NCI-H510A treated with DMSO at 0.1 percent for 48 hours (cell line): ENCODE results near the gene LHX4.

ENCODE experiments used
- DNase-seq: peaks from one replicate; lab custom pipeline; 2025; lab: John Stamatoyannopoulos, UW

Gene LHX4

DNA sequence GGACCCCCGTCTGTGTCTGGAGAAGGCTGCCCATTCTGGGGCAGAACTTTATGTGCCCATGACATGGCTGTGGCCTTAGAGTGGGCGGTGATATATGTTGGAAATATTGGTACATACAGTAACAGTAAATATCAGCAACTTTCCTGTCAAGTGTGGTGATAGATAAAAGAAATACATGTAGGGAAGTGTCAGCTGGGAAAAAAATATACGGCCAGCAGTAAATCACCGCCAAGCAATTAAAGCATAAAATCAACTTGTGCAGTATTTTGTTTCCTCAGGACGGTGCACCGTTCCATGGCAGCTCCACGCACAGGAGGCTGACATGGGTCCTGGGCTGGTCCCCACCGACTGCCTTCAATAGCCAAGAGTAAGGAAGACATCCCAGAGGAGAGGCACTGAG is 27.4 kb downstream of the LHX4 start:
- DNase-seq, result no peak

DNA sequence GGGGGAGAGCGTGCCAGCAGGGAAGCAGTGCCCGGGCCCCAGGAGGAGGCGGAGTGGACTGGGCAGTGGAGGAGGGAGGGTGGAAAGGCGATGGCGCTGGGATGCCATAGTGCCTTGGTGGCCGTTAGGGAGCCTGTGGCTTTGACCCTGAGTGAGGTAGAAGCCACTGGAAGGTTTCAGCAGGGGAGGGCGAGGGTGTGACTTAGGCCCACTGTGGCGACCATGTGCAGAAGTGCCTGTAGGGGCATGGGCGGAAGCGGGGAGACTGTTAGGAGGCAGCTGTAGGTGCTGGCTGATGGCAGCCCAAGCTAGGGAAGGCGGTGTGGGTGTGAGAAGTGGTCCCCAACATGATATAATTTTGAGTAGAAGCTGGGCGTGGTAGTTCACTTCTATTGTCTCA is 28.2 kb downstream of the LHX4 start:
- DNase-seq, result no peak

DNA sequence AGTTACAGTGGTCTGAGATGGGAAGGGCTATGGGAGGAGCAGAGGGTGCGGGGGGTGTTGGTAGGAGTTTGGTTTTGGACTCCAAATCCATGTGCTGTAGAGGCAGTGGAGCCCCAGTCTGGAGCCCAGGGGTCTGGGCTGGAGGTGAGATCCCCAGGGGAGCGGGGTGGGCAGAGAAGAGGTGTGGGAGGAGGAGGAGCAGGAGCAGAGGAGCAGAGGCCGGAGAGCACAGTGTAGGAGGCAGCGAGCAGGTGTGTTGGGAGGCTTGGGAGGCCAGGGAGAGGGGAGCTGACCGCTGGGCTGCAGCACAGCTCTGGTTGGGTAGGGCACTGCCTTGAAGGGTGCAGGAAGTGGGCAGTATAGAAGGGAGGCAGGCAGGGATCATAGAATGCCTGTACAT is 28.9 kb downstream of the LHX4 start:
- DNase-seq, result no peak

DNA sequence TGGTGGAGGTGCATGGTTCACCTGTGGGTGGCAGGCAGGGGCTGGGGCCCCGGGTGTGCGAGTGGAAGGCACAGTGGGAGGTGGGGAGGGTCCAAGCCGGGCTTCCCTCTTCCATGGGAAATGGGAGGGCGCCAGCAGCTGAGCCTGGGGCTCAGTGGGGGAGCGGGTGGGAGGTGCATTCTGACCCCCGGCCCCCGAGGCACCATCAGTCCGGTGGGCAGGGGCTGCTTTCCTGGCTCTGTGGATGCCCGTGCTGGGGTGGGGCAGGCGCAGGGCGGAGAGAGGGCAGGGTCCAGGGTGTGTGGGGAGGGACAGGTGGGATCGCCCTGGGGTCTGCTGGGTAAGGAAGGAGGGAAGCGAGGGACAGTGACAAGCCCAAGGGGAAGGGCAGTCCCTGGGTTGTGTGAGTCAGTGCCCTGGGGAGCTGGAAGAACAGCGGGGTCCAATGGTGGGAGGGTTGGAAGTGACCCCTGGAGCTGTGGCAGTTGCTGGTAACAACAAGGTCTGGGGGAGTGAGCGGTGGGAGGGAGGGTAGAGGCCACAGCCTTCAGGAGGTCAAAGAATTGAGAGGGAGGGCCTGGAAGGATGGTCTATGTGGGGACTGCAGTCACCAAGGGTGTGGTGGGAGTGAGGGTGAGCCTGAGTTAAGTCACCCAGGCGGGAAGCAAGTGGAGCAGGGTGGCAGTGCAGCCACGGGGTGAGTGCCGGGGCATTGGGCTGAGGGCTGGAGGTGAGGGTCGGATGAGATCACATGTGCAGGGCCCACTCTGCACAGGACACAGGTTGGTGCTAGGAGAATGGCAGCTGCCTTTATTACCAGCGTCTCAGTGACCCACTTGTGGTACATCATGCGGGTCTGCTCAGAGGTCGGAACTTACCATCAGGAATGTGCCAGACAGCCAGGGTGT is 29.6 kb downstream of the LHX4 start:
- no peak for DNase-seq

DNA sequence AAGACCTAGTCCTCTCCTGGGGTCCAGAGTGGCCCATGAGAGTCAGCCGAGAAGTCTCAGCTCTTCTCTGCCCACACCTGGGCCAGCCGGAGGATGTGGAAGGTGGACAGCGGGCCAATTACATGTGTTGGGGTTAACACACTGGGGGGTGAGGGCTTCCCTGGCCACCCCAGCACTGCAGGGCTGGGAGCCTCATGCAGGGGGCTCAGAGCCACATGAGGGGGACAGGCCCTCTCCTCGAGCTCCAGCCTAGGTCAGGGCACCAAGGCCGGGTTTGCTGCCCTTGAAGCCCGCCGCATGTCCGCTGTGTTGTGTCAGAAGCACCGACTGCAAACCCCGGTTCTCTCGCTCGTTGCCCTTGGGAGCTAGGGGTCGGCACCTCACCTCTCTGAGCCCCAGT is 30.5 kb downstream of the LHX4 start:
- no peak for DNase-seq

DNA sequence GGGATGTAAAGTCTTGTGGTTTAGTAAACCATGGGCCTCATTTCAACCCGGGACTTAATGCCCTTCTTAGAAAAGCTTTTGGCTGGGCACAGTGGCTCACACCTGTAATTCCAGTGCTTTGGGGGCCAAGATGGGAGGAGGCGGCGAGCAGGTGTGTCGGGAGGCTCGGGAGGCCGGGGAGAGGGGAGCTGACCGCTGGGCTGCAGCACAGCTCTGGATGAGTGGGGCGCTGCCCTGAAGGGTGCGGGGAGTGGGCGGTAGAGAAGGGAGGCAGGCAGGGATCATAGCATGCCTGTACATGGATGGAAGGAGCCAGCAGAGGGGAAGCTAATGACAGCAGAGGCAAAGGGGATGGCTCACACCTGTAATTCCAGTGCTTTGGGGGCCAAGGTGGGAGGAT is 31.0 kb downstream of the LHX4 start:
- DNase-seq, result no peak

DNA sequence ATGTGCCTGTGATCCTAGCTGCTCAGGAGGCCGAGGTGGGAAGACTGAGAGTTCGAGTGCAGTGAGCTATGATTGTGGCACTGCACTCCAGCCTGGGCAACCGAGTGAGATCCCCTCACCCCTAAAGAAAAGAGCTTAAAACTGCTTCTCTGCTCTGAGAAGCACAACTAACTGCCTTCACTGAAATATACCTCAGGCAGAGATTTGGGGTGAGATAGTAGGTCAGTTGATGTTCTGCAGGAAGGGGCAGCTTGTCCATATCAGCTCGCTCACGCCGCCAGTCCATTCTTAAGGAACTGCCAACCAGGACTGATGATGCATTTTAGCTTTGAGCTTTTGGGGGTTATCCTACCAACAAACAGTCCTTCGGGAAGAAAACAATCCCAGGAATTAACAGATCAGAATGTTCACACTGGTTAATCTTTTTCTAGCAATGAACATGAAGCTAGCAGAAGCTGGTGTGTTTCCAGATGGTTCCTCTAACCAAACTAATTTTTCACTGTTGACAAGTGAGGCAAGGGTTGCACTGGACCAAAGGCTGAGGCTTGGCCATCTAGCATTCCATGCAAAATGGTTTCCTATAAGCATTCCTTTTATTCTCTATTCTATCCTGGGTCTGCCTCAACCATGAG is 31.6 kb downstream of the LHX4 start:
- no peak for DNase-seq

DNA sequence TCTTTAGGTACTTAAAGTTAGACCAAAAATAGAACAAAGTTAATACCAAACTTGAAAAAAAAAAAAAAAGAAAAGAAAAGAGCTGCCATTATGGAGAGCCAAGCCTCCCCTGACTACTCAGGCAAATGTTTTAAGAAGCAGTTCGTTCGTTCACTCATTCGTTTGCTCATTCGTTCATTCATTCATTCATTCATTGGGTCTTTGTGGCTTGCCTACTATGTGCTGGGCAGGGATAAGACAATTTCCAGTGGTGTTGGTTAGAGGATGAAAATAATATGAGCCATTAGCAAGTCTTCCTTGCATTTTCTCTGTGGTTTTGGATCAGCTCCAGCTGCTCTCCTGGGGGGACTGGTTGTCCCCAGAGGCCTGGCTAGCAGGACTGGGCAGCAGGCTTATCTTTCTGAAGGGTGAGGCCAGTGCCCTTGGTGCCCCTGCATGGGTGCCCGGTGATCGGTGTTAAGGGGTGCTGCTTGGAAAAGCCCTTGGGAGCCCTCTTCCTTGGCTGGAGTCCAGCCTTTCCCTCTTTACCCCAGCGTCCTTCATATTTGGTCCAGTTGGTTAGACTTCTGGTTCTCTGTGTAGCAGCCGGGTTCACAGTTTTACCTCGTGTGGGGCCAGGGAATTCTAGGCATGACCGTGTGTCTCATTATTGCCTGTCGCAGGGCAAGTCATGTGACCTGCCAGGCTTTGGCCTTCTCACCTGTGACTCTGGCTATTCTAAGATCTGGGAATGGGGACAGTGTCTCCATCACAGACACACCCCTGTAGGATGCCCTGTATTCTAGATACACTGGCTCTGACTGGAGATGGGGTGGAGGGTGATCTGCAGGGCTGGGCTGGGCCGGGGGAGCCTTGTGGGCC is 32.8 kb downstream of the LHX4 start:
- DNase-seq, result no peak

DNA sequence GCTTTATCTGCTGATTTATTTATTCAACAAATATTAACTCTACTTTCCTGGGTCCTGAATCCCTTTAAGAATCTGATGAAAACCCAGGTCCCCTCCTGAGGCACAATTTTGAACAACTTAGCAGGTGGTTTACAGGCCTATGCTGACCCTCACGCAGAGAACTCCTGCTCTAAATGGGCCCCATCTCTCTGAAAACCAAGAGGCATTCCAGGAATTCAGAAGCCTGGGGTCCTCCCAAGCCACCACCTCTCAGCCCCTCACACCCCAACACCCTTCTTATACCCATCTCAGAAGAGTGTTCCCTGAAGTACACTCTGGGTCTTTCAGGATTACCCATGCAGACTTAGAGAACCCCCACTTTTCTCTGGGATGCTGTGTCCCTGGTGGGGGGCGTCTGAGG is 34.5 kb downstream of the LHX4 start:
- DNase-seq, result no peak

DNA sequence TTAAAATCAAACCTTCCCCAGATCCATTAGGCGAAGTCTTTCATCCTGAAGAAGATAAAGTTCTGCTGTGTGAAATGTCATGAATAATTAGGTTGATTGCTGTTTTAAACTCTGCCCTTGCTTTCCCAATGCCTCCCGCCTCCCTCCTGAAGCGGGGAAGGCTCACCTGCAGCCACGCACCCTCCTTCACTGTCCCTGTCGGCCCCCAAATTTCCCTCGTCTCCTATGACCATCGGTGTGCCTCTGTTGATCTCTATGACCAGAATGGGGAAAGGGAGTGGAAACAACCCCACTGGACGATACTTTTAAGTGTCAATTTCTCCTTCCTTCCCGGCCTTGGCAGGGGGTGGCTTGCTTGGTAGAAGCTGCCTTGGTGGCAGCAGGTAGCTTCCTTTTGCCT is 35.1 kb downstream of the LHX4 start:
- DNase-seq, result no peak

DNA sequence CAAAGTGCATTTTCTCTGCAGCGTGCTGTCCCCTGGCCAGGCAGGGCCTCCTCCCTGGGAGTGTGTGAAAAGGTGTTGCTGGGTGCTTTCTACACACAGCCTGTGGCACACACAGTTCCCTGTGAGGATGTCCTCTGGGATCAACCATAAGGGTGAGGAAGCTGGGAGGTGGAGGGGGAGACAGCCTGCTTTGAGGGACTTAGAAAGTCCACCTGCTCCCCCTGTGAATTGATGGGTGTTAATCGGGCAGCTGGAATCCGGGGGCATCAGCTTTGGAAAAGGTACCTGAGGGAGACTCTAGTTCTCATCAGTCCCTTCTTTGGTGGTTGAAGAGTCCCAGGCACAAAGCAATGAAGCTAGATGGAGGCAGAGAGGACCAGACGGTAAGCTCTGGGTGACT is 35.8 kb downstream of the LHX4 start:
- DNase-seq, result no peak

DNA sequence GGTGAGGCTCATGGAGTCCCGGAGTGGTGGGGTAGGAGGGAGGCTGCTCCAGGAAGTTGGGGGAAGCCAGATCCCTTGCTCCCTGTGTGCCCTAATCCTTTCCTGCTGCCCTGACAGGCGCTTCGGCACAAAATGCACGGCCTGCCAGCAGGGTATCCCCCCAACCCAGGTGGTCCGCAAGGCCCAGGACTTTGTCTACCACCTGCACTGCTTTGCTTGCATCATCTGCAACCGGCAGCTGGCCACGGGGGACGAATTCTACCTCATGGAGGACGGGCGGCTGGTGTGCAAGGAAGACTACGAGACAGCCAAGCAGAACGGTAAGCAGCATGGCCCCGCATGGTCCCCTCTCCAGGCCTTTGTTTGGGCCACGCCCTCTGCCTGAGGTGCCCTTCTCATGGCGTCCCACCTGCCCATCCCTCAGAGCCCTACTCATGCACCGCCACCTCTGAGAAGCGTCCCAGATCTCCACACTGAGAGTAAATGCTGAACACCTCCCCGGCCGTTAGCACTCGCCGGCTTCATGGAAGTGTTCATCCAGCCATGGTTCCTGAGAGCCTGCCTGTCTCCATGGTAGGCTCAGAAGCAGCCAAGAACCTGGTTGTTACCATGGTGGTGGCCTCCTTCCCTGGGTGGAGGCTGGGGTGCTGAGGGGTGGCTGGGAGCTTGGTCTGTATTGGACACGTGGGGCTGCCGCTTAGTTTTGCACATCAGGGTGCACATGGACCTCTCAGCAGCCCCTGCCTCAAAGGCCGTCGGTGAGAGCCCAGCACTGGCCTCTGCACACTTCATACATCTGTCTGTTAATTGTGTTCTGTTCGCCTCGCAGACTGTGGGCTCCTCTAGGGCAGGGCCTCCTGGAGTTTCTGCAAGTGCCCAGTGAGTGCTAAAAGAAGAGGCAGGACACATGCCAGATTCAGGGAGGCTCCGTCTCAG is 36.5 kb downstream of the LHX4 start:
- DNase-seq, result no peak

DNA sequence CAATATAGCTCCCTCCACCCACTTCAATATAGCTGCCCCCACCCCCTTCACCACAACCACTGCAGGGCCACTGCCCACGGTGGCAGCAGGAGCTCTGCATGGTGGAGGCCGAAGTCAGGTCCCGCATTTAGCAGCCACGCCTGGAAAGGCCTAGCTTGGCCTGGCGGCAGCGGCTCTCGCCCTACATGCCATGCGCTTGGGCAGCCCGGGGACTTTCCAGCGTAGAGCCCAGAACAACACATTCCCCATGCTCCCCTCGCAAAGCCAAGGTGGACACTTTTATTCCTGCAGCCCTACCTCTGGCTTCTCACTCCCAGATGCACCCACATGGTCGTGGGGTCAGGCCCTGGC is 37.1 kb downstream of the LHX4 start:
- no peak for DNase-seq

DNA sequence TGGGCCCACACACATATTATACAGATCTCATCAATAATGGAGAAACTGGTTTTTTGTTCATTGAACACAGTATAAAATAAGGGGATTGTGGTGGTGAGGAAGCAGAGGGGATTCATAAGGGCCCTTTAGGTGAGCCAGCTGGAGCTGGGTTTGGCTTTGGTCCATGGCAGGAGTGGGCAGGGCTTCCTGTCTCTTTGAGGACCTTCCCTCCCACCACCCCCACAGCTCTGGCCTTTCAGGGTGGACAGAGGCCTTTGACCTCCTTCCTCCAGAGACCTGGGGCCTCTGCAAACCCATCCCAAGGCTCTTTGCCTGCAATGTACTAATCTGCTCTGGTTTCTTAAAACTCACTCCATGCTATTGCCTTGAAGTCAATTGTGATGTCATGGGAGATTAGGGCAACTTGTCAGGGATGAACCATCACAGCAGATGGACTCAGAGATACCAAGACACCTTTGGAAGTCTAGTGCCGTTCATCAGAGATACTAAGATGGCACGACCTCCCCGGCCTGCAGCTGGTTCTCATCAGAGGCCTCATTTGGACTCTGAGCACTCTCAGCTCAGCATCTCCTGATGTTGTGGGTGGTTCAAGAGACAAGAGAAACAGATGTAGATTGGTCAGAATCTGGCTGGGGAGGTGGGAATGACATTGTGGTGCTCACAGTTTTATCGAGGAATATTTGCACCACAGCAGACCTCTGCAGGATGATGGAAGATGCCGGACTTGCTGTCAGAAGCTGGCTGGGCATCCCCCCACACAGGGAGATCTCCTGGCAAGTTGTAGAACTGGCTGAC is 37.9 kb downstream of the LHX4 start:
- peak; percentile 9 for DNase-seq

DNA sequence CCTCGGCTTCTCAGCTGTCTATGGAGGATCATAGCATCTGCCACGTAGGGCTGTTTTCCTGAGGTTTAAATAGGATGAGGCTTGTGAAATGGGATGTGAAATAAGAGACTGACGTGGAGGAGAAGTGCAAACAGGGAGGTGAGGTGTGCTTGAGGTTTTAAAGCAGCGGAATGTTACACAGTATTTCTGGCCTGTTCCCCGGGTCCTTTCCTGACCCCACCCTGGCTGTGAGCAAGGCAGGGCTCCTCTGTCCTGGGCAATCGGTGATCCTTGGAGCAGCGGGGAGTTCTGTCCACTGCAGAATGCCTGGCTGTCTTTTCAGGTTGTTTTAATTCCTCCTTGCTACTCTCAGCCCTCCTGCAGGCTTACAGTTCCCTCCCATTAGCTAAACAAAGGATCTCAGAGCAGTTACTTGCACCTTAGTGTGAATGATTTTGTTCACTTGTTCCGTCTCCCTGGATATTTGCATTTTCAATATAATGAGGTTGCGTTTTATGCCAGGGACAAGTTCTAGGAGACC is 38.6 kb downstream of the LHX4 start:
- peak; percentile 6 for DNase-seq

DNA sequence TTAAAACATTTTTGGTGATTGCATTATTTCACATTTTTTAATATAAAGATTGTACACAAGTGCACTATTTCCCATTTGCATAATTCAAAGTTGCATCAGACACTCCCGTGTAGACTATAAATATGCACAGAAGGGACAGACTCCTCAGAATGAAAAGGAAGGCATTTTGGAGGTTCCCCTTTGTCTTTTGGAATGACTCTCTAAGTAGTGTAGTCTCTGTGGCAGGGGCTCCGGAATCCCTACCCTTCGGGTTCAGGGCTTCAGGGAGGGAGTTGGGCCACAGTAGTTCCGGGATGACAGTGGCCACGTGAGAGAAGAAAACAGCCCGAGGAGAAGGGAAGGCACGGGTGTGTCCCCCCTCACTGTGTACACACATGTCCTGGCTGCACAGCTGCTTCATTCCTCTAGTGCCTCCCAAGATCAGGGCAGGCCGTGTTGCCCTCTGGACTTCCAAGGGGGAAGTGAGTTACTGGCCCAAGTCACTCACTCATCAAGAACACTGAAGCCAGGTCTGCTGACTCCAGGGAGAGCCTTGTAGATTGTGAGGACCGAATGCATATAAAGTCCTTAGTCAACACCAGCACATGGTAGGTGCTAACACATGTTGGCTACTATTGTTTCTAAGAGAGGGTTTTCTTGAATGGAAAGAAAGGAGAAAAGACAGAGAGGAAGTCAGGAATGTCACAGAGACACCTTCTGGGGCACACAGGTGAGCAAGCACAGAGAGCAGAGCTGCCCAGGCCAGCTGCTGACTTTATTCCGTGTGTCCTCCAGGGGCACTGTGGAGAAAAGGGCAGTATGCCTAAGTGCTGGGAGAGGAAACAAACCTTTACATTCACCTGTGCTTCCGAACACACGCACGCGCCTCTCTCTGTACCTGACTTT is 39.8 kb downstream of the LHX4 start:
- peak; percentile 55 for DNase-seq

DNA sequence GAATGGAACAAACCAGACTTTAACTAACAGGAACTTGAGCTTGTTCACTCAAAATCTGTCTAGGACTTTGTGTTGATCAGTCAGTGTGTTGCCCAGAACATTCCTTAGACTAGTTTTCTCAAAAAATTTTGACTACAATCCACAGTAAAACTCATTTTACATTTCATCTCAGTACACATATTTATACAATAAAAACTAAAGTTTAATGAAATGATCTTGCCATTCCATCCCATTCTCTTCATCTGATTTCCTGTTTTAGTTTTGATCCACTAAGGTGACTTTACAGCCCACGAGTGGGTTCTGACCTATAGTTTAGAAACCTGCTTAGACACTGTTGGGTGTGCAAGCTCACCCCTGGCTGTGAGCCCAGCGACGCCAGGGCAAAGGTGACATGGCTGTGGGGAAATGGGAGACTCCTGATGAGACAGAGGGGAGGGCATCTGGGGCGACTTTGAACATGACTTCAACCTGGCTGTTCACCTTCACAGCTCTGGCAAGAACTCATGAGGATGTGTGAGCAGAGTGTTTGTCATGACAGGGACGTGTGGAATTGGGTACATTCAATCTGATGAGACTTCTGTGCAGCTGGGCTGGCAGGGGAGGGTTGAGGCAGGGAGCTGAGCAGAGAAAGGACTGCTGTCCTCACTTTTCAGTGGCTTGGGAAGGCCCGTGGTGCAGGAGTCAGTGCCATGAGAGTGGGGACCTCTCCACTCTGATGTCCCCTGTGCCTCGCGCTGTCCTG is 40.6 kb downstream of the LHX4 start:
- DNase-seq, result no peak

DNA sequence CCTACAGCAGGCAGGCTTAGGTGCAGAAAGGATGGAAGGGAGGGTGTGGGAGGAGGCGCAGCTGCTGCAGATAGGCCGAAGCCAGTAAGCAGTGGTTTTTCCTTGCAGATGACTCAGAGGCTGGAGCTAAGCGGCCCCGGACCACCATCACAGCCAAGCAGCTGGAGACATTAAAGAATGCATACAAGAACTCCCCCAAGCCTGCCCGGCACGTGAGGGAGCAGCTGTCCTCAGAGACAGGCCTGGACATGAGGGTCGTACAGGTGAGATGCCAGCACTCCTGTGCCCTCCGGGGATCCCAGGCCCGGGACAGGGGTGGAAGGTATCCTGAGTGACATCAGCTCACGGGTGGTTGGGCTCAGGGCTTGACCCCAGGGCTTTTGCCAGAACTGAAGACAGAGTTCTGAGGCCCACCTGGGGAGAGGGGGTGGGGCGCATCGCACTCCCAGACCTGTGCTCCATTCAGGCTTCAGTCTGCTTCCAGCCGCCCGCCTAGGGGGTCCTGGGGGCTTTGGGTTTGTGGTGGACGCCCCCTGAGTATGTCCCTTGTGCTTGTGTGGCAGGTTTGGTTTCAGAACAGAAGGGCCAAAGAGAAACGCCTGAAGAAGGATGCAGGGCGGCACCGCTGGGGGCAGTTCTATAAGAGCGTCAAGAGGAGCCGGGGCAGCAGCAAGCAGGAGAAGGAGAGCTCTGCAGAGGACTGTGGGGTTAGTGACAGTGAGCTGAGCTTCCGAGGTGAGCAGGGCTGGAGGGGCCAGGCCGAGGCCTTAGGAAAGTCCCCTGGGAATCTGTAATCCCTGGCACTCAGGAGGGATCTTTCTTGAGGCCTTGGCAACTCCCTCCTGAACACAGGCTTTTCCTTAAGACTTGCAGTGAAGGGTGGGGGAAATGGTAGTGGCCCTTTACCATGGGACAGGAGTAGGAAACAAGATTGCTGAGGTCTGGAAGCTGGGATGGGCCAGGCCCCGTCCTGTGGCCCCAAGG is 41.5 kb downstream of the LHX4 start:
- no peak for DNase-seq
